Astrocyte of the hippocampus (primary cell): ENCODE results near the gene RSPH6A.
A peak's percentile ranks its signal among the peaks of the same experiment; 100 is the strongest.

Experiments used
- DNase-seq: peaks from one replicate; pipeline ENCODE4 v3.0.0; 2011; ENCODE audit warnings: low read depth, low spot score

RSPH6A gene

DNA sequence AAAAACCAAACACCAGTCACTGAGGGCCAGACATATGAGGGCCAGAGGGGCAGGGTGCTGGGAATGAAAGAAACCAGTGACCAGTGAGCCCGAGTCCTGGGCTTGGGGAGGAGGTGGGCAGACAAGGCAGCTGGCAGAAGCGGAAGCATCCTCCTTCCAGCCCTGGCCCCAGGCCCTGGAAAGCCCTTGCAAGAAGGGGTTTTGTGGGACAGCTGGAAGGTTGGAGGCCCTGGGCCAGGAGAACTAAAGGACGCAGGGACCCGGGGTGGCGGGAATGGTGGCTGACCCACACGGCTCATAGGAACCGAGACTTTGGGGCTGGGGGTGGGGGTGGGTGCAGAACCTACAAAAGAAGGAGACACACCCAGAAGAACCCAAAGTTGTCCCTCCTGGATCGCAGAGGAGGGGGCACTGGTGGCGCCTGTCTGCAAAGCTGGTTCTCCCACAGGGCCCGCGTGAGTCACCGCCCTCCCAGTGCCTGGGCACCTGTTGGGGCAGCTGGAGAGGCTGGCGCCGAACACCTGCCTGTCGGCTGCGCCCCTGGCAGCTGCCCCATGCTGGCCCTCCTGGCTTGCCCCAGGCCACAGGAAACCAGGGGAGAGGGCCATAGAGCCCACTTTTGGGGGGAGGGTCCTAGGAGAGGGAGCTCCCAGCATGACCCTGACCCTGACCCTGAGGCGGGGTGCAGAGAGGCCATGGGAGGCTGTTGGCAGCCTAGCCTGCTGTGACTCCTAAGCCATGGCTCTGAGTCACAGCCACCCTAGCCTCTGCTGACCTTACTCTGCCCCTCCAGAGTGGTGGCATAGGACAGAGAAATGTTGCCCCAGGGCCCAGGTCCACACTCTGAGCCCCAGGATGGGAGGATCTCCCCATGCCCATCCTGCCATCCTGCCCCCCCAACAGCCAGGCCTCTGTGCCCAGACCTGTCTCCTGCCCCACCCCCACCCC is 33.6 kb downstream of the RSPH6A start:
- no peak for DNase-seq

DNA sequence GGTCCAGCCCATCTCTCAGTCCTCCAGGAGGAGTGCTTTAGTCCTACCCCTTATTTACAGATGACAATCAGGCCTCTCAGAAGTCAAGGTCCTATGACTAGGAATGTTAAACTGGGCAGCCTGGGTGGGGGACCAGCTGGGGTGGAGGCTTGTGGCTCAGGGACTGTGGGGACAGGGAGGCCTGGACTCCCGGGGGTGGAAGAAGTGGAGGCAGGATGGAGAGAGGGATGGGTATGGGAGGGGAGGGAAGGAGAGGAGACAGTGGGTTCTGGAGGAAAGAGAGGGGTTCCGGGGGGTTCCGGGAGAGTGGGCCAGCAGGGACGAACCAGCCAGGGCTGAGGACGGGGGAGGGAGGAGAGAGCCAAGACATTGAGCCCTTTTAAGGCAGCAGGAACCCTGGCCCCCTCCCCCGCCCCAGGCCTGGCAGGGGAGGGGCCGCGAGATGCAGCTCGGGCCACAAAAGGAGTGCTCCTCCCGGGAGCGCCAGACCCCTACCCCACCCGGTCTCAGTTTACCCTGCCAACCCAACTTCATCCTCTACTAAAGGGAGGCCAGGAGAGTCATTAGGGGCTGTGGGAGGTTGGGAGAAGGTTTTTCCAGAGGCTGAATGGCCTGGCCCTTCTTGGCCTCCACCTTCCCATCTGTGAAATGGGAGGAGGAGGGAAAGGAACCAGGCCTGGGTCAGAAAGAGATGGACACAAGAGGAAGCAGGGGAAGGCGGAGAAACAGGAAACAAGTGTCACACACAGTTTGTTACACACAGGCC is 34.5 kb downstream of the RSPH6A start:
- DNase-seq: no peak

DNA sequence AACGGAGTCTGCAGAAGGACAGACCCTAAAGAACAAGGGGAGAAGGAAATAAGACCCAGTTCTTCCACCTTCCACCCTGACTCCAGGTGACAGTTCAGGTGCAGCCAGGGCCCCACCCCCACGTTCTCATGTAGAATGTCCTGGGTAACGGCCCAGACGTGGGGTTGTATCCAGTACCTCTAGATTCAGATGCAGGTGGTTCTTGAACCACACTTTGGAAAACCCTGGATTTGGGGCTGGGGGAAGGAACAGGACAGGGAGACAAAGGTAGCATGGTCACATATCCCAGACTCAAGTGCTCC is 35.0 kb downstream of the RSPH6A start:
- no peak for DNase-seq

DNA sequence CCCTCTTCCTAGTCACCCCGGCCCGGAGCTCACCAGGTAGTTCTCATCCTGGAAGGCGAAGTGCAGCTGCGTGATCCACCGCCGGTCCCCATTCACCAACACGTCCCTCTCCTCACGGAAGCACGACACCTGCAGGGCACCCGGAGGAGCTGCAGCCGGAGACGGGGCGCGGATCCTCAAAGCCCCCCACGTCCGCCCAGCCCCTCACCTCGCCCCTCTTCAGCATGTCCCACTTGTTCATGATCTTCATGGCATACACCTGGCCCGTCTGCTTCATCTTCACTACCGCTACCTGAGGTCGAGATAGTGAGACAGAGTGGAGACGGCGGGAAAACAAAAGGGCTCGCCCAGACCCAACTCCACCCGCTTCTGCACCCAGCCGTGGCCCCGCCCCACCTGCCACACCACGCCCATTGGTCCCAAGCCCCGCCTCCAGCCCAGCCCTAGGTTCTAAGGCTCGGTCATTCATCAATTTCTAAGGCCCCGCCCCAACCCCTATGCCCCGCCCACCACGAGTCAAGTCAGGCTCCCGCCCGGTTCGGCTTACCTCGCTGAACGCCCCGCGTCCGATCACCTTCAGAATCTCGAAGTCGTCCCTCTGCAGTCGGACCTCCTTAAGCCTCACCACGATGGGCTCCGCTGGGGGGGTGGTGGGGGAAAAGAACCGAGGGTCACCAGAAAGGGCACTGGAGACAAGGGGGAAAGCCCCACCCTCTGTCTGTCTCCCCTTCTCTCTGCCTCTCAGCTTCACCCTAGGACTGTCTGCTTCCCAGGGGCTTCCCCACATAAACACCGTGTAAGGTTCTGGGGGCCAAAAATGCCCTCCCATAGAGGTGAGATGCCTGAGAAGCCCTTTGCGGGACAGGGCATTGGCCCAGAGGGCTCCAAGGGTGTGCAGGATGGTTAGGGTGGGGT is 35.6 kb downstream of the RSPH6A start:
- peak; percentile 85 for DNase-seq

DNA sequence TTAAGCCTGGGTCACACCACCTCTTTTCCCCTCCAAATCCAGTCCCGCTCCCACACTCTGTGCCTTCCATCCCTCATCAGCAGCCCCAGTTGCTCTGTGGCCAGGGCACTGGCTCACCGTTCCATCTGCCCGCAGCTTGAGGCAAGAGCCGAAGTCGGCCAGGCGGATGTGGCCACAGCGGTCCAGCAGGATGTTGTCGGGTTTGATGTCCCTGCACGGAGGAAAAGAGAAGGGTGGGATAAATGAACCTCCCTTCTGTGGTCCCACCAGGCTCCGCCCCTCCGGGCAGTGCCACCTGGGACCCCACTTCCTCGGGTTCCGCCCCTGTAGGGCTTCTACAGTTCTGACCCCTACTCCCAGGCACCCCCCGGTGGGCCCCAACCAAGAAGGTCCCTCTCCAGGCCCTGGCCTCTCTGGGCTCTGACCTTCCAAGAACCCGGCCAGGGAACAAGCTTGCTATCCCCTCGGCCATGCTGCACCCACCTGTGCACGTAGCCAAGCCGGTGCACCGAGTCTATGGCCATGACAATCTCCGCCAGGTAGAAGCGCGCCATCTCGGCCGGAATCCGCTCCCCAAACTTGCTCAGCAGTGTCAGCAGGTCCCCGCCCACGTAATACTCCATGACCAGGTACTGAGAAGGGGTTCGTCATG is 37.0 kb downstream of the RSPH6A start:
- DNase-seq: no peak

DNA sequence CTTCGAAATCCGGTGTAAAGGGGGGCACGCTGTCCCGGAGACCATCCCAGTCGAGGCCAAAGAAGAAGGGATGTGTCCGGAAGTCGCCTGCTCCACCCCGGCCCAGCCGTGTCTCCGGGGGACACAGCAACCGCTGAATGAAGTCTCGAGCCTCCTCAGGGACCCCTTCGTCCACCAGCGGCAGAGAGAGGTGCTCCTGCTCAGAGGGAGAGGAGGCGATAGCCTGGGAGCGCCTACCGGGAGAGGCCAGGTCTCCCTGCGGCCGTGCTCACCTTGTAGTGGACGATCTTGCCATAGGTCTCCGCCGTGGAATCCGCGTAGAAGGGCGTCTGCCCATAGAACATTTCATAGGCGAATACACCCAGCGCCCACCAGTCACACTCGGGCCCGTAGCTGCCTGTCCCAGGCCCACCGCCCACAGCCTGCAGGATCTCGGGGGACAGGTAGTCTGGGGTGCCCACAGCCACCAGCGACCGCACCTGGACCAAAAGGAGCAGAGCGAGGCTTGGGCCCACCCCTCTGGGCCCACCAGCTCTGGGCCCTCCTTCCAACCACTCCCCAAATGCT is 37.6 kb downstream of the RSPH6A start:
- DNase-seq: no peak

DNA sequence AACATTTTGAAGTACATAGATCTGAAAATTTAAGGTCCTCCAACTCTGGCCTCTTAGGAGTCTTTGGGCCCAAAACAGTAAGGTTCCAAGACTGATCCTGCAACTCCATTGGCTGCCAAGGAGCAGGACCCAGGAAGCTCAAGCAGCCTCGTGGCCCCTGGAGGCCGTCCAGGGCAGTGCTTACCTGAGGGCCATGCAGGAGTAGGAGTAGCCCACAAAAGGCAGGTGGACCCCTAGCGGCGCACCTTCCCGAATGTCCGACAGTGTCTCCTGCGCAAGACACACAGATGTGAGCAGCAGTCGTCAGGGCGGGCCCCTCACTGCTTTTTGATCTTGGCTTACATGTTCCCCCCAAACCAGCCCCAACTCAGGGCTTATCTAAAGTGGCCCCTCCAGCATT is 40.3 kb downstream of the RSPH6A start:
- DNase-seq: no peak

DNA sequence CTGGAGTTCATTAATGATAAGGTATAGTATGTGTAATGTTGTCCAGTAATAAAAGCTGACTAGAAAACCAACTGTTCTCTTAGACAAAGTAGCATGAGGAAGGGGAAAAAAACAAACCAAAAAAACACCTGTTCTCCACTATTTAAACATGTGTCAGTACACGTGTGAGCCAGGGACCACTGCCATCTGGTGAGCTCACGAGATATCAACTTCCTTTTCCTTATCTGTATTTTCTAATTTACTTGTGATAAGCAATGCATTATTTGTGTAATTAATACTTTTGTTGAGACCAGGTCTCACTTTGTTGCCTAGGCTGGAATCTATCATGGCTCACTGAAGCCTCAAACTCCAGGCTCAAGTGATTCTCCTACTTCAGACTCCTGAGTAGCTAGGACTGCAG is 41.7 kb downstream of the RSPH6A start:
- no peak for DNase-seq

DNA sequence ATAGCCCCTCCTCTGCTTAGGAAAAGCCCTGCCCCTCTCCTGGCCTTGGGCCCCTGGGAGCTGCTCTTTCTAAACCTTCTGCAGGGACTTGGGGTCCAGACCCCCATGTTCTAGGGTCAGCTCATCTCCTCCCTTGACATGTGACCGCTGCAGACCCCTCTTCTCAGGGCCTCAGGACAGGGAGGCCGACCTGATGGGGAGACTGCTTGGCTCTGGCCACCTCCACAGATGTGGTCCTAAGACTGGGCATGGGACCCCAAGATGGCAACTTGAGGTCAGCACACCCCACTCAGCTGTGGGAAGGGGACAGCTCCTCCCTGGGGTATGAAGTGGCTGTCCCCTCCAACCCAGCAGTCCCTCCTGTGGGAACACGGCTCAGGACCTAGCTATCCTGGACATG is 42.2 kb downstream of the RSPH6A start:
- DNase-seq: no peak

DNA sequence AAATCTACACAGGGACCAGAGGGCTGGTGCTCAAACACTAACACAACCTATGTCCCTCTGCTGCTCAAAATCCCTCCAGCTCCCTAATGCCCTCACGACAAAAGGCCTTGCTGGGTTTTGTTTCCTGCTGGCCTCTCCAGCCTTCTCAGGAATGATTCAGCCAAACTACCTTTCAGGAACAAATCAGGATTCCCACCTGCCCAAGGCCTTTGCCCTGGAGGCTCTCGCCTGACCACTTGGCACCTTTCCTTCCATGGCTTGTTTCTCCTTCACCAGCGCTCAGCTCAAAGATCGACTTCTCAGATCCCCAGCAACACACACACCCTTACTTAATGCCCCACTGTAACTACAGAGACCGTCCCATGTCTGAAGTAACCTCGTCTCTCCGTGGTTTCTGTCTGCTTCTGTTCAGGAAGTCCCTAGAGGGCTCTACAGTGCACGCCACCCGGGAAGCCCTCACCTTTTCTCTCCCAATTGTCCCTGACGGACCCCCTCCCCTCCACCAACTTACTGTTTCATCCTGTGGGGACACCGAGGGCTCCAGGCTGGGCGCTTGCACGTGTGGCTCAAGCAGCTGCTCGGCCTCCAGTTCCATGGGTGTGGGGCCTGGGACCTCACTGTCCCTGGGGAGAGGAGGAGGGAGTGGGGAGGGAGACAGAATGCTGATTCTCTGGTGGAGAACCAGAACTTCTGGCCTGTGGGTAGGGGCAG is 42.8 kb downstream of the RSPH6A start:
- no peak for DNase-seq

DNA sequence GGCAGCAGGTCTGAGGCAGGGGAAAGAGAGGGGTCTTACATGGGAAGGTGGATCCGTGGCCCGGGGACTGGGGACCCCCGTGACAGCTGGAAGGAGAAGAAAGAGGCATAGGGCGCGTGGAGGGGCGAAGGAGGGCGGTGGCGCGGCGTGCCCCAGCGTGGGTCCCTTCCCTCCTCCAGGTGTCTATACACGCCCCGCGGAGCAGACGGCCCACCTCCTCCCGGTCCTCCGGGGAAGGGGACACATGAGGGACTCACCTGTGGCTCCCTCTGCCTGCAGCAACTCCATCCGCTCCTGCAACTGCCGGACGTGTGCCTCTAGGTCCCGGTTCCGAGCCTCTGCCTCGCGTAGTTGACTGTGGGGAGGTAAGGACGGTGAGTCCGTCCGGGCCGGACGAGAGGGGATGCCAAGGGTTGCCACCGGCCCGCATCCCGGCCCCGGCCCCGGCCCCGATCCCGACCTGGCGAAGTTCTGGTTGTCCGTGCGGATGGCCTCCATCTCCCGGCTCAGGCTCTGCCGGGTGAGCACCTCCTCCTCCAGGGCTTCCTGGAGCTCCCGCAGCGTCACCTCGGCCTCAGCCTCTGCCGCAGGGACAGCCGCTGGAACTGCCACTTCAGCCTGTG is 43.7 kb downstream of the RSPH6A start:
- DNase-seq: no peak

DNA sequence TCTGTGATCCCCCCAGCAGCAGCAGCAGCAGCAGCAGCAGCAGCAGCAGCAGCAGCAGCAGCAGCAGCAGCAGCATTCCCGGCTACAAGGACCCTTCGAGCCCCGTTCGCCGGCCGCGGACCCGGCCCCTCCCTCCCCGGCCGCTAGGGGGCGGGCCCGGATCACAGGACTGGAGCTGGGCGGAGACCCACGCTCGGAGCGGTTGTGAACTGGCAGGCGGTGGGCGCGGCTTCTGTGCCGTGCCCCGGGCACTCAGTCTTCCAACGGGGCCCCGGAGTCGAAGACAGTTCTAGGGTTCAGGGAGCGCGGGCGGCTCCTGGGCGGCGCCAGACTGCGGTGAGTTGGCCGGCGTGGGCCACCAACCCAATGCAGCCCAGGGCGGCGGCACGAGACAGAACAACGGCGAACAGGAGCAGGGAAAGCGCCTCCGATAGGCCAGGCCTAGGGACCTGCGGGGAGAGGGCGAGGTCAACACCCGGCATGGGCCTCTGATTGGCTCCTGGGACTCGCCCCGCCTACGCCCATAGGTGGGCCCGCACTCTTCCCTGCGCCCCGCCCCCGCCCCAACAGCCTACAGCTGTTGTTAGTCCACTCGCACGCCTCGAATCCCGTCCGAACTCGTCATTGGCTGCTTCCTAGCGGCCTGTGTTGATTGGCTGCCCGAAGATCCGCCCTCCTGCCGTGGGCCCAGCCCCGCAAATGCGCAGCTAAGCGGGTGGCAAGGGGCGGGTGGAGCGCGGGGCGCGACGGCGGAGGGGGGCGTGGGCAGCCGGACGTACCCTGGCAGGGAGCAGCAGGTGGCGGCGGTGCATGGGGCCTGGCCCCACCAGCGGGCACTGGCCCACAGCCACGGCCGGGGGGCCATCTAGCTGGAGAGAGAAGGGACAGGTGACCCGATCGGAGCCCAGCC is 44.7 kb downstream of the RSPH6A start:
- DNase-seq: peak; percentile 99

DNA sequence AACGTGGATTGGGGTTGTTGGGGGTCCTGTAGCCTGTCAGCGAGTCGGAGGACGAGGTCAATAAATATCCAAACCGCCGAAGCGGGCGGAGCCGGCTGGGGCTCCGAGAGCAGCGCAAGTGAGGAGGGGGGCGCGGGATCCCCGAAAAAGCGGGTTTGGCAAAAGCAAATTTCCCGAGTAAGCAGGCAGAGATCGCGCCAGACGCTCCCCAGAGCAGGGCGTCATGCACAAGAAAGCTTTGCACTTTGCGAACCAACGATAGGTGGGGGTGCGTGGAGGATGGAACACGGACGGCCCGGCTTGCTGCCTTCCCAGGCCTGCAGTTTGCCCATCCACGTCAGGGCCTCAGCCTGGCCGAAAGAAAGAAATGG is 45.3 kb downstream of the RSPH6A start:
- no peak for DNase-seq

DNA sequence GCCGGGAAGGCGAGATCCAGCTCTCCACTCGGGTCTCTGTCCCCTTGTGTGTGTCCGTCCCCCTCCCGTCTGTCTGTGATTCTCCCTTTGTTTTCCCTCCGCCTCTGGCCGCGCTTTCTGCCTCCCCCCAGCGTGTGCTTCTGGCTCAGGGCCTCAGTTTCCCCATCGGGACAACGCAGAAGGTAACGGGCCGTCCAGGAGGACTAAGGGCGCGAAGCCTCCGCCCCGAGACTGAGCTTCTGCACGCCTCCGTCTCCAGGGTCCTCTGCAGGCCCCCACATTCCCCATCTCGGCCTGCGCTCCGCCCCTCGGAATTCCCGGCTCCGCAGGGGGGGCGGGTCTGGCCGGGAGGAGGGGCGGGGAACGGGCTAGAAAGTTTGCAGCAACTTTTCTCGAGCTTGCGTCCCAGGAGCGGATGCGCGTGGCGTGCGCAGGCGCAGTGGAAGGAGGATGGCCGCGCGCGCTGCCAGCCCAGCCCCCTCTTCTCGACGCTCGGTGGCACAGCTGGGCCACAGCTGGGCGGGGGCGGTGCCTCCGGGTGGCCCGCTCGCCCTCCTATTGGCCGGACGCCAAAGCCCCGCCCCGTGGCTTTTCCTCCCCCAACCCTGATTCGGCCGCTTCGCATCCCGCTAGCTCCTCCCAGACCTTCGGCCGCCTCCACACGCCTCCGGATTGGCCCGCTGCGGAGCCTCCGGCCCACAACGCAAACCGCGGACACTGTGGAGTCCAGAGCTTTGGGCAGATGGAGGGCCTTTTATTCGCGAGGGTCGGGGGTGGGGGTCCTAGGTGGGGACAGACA is 45.9 kb downstream of the RSPH6A start, which contains the start of gene SIX5:
SIX5 (minus strand) TSS at position 269 of the 799 bp plus-strand sequence. CDS start 408 bp downstream, outside the sequence.
- DNase-seq: peak; percentile 99

DNA sequence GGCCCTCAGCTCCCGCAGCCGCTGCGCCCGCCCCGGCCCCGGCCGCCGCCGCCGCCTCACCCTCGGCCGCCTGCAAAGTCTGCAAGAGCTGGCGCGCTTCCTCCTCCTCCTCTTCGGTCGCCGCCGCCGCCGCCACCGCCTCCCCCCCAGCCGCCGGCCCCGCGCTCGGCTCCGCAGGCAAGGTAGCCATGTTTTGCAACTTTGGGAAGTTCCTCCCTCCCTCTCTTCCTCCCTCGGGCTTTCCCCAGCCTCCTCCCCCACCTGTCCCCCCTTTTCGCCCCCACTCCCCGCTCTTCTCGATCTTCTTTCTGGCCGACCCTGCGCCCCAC is 46.5 kb downstream of the RSPH6A start:
- DNase-seq: peak; percentile 72

DNA sequence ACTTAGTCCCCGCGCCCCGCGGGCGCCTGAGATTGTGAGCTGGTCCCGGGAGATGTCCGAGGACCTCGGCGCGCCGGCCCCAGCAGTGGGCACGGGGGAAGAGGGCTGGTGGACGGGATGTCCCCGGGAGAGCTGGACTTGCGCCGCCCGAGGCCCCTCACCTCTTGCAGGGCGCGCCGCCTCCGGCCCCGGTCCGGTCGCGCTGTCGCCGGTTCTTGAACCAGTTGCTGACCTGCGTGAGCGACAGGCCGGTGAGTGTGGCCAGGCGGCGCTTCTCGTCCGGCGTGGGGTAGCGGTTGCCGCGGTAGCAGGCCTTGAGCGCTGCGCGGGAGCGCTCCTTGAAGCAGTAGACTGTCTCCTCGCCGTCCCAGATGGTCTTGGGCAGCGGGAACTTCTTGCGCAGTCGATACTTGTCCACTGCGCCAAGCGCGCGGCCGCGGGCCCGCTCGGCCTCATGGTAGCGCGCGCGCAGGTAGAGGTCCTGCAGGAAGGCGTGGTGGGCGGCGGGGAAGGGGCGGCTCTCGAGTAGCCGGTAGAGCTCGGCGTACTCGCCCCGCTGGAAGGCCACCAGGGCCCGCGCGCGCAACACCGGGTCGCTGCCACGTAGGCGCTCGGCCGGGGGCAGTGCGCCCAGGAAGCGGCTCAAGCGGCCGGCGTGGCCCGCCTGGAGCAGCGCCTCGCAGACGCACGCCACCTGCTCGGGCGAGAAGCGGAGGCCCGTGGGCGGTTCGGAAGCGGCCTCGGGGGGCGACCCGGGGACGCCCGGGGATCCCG is 47.0 kb downstream of the RSPH6A start:
- peak; percentile 85 for DNase-seq

DNA sequence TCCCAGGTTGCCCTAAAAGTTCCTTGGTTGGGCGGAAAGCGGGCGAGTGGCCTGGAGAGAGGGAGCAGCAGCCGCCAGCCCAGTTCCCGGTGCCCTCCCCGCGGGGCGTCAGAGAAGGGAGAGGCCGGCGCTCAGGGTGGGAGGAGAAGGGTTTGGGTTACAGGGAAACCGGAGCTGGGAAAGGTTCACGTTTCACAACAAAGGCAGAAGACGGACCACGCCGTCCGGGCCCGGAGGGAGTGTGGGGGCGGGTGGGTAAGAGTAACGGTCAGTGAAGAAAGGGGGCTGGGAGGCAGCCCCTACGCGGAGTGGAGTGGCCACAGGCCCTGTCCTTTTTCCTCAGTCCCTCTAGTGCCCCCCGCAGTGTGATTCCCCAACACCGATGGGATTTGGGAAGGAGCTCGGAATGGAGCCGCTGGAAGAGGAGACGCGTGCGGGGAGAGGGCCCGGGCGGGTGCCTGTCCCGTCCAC is 47.7 kb downstream of the RSPH6A start:
- DNase-seq: peak; percentile 89
